Ascending aorta (tissue), 2 donors: Measurements from ENCODE around the gene UBN1. TPM values are rescaled to one million over a fixed set of nuclear protein-coding genes. Genes with fewer than 3 reads are reported as not detected.
"Not testable (repeated sequence)": the region's sequence is repeated elsewhere in the genome, so short reads cannot be mapped to it uniquely, and the experiment has no call there.

Source experiments
- DNase-seq, 2 donors: peaks; one replicate each; pipeline ENCODE4 v3.0.0-alpha.2; 2019; ENCODE audit warnings: low spot score in 2 of 2
- H3K27ac ChIP-seq, 2 donors: fragments of 200-600 bp; sonication (generic); one replicate each; pipeline ENCODE4 v1.5.1; 2016 to 2017; ENCODE audit warnings: mild to moderate bottlenecking in 1 of 2
- H3K27me3 ChIP-seq: fragments of 200-600 bp; sonication (generic); one replicate; pipeline ENCODE4 v1.5.1; 2017
- H3K36me3 ChIP-seq, 2 donors: fragments of 200-600 bp; sonication (generic); one replicate each; pipeline ENCODE4 v1.5.1; 2016
- H3K4me1 ChIP-seq, 2 donors: fragments of 200-600 bp; sonication (generic); one replicate each; pipeline ENCODE4 v1.5.1; 2016 to 2017; ENCODE audit warnings: mild to moderate bottlenecking in 1 of 2
- H3K4me3 ChIP-seq, 2 donors: fragments of 200-600 bp; sonication (generic); one replicate each; pipeline ENCODE4 v1.5.1; 2016 to 2017; ENCODE audit warnings: mild to moderate bottlenecking in 1 of 2
- H3K9me3 ChIP-seq, 2 donors: fragments of 200-600 bp; sonication (generic); one replicate each; pipeline ENCODE4 v1.5.1; 2016
- CTCF ChIP-seq, 3 experiments: fragments of 200-600 bp in 2 of 3; fragments of 450-650 bp in 1 of 3; sonication (generic) in 2 of 3; IDR thresholded peaks; one replicate each; pipeline ENCODE4 v1.5.1; 2016 to 2019; ENCODE audit warnings: antibody characterized with exemption in 3 of 3, mild to moderate bottlenecking in 1 of 3, moderate library complexity in 1 of 3
- intact Hi-C: fragments of 100-400 bp; cut with DNase I; formaldehyde crosslinking; loops from one replicate; pipeline ENCODE4 v1.15.1; 2023
- total RNA-seq: library from RNA; depleted of rRNA; stranded (reverse); fragments of >200 nt; gene quantifications from one replicate; pipeline ENCODE4 v1.1.0, GENCODE V29; 2016

The UBN1 gene
- total RNA-seq, 1 donor from 2014 or later: 31.8 TPM

- no peak for DNase-seq
- intact Hi-C loops: no loop called here
- TF ChIP-seq CTCF (IDR thresholded peaks at IDR 0.05): no peak
- Histone ChIP-seq H3K4me3 (no peak overlapping the region), H3K27ac (no peak overlapping the region), H3K4me1 (no peaks in the 10 kb centered on the region), H3K9me3 (peaks cover 0 to 3% of the 10 kb centered on the region in 2 donors), H3K27me3 (no peaks in the 10 kb centered on the region), H3K36me3 (peaks cover 22 to 77% of the 10 kb centered on the region in 2 donors)
Measured at GRCh38 chr16:4895366-4895765, 48.1 kb downstream of the UBN1 start.

GRCh38 chr16:4896761-4897160 lies 49.5 kb downstream of the UBN1 start:
- H3K4me1 ChIP-seq, H3K9me3 ChIP-seq, H3K27ac ChIP-seq, DNase-seq, H3K4me3 ChIP-seq, H3K27me3 ChIP-seq, intact Hi-C loops: not testable (repeated sequence)
- peaks cover 25 to 67% of the 10 kb centered on the region in 2 donors for H3K36me3 ChIP-seq

GRCh38 chr16:4897328-4897727 lies 50.0 kb downstream of the UBN1 start:
- H3K27me3 ChIP-seq: no peaks in the 10 kb centered on the region
- peaks cover 0 to 3% of the 10 kb centered on the region in 2 donors for H3K9me3 ChIP-seq
- intact Hi-C loops: no loop called here
- TF ChIP-seq CTCF (IDR thresholded peaks at IDR 0.05): no peak
- H3K4me1 ChIP-seq: no peaks in the 10 kb centered on the region
- H3K4me3 ChIP-seq: no peak overlapping the region
- H3K27ac ChIP-seq: no peak overlapping the region
- DNase-seq: no peak
- peaks cover 25 to 63% of the 10 kb centered on the region in 2 donors for H3K36me3 ChIP-seq

GRCh38 chr16:4898811-4899473 lies 51.7 kb downstream of the UBN1 start:
- intact Hi-C loops: no loop called here
- Histone ChIP-seq H3K27me3 (no peaks in the 10 kb centered on the region), H3K4me1 (no peaks in the 10 kb centered on the region), H3K27ac (no peak overlapping the region), H3K4me3 (no peak overlapping the region), H3K9me3 (peaks cover 0 to 3% of the 10 kb centered on the region in 2 donors), H3K36me3 (peaks cover 25 to 52% of the 10 kb centered on the region in 2 donors)
- DNase-seq: no peak
- TF ChIP-seq CTCF (IDR thresholded peaks at IDR 0.05): no peak

GRCh38 chr16:4899474-4899846 lies 52.2 kb downstream of the UBN1 start:
- TF ChIP-seq CTCF (IDR thresholded peaks at IDR 0.05): no peak
- Histone ChIP-seq H3K27me3 (no peaks in the 10 kb centered on the region), H3K4me1 (no peaks in the 10 kb centered on the region), H3K9me3 (peaks cover 0 to 3% of the 10 kb centered on the region in 2 donors), H3K36me3 (peaks cover 21 to 49% of the 10 kb centered on the region in 2 donors), H3K27ac (no peak overlapping the region), H3K4me3 (no peak overlapping the region)
- intact Hi-C loops: no loop called here
- DNase-seq: no peak

- Histone ChIP-seq H3K27me3 (no peaks in the 10 kb centered on the region), H3K27ac (no peak overlapping the region), H3K4me3 (no peak overlapping the region), H3K9me3 (peaks cover 0 to 3% of the 10 kb centered on the region in 2 donors), H3K36me3 (peaks cover 19 to 44% of the 10 kb centered on the region in 2 donors), H3K4me1 (no peaks in the 10 kb centered on the region)
- intact Hi-C loops: no loop called here
- no peak for DNase-seq
- TF ChIP-seq CTCF (IDR thresholded peaks at IDR 0.05): no peak
Measured at GRCh38 chr16:4900036-4900435, 52.8 kb downstream of the UBN1 start.
